HFF-Myc (cell line): ENCODE measurements around the gene TGM2.

Source experiments
- DNase-seq: peaks from one replicate; pipeline ENCODE4 v3.0.0-alpha.2; 2011; ENCODE audit warnings: low read depth; ENCODE audit errors: extremely low read depth
- H3K4me3 ChIP-seq: replicated peaks from 2 replicates; pipeline ENCODE4 v1.5.1; 2011; ENCODE audit warnings: low read depth, mild to moderate bottlenecking, control low read depth, low read length
- CTCF ChIP-seq: IDR thresholded peaks from 2 replicates; pipeline ENCODE4 v1.5.1; 2012; ENCODE audit warnings: mild to moderate bottlenecking, low read depth, low read length, control low read depth; ENCODE audit errors: missing control alignments

Gene TGM2

GRCh38 chr20:38200646-38201045 lies 35.6 kb upstream of the TGM2 start:
- H3K4me3 ChIP-seq, result no peak overlapping the region
- no peak for TF ChIP-seq CTCF
- DNase-seq, result no peak

GRCh38 chr20:38199501-38200390 lies 34.7 kb upstream of the TGM2 start:
- no peak overlapping the region for H3K4me3 ChIP-seq
- TF ChIP-seq CTCF, result no peak
- no peak for DNase-seq

- TF ChIP-seq CTCF, result no peak
- no peak overlapping the region for H3K4me3 ChIP-seq
- no peak for DNase-seq
These were observed 33.3 kb upstream of the TGM2 start for GRCh38 chr20:38198238-38198861.

- no peak for TF ChIP-seq CTCF
- DNase-seq, result no peak
- H3K4me3 ChIP-seq, result no peak overlapping the region
These were observed 32.5 kb upstream of the TGM2 start for GRCh38 chr20:38197619-38198018.

- no peak overlapping the region for H3K4me3 ChIP-seq
- no peak for DNase-seq
- TF ChIP-seq CTCF, result no peak
These were observed 32.1 kb upstream of the TGM2 start for GRCh38 chr20:38197217-38197616.

GRCh38 chr20:38196592-38196991 lies 31.5 kb upstream of the TGM2 start:
- TF ChIP-seq CTCF, result no peak
- DNase-seq, result no peak
- no peak overlapping the region for H3K4me3 ChIP-seq
